Measurements from ENCODE around the gene SLC28A3. TPM values are rescaled to one million over a fixed set of nuclear protein-coding genes. Genes with fewer than 3 reads are reported as not detected.

The SLC28A3 gene
- total and polyA plus RNA-seq, 2 donors (not counting 3 experiments of a cell fraction or from before 2014, with no cell fraction given) = not detected

GRCh38 chr9:84354035-84354434 lies 13.5 kb upstream of the SLC28A3 start:
- Histone ChIP-seq H3K27ac (ENCODE audit: insufficient read depth, low read depth, low read length) (no peak overlapping the region), H3K9me3 (replicated peaks; ENCODE audit: control insufficient read depth, insufficient read depth, low read length) (no peaks in the 10 kb centered on the region), H2AFZ (ENCODE audit: low read depth, low read length) (no peak overlapping the region), H4K20me1 (replicated peaks; ENCODE audit: control insufficient read depth, extremely low read depth, insufficient read depth, low read length) (no peaks in the 10 kb centered on the region), H3K36me3 (ENCODE audit: control insufficient read depth in 2 of 2, extremely low read depth in 1 of 2, insufficient read depth in 2 of 2, low read length in 2 of 2) (no peaks in the 10 kb centered on the region), H3K9ac (replicated peaks; ENCODE audit: extremely low read depth, insufficient read depth, low read length) (no peak overlapping the region), H3K4me3 (replicated peaks in 1 of 3; ENCODE audit: insufficient read depth in 1 of 3, low read depth in 1 of 3, low read length in 3 of 3) (no peak overlapping the region), H3K79me2 (ENCODE audit: control insufficient read depth, insufficient read depth, low read length) (no peaks in the 10 kb centered on the region), H3K9me1 (replicated peaks; ENCODE audit: control insufficient read depth, extremely low read depth, insufficient read depth, low read length) (no peaks in the 10 kb centered on the region), H3K4me2 (ENCODE audit: insufficient read depth, low read length) (no peak overlapping the region), H3K27me3 (ENCODE audit: control insufficient read depth in 2 of 2, insufficient read depth in 2 of 2, low read length in 2 of 2) (no peaks in the 10 kb centered on the region), H3K4me1 (ENCODE audit: control insufficient read depth, extremely low read depth, insufficient read depth, low read length) (no peaks in the 10 kb centered on the region)
- intact Hi-C loops (cut with micrococcal nuclease) = no loop called here
- no peak for DNase-seq (ENCODE audit: low read depth, low spot score)
- TF ChIP-seq MAX (IDR thresholded peaks at IDR 0.05; ENCODE audit: insufficient read depth, insufficient read length) = no peak
- no peak for TF ChIP-seq GATA2 (IDR thresholded peaks at IDR 0.05; ENCODE audit: insufficient read depth, insufficient read length, low read depth, low read length)
- TF ChIP-seq CTCF (IDR thresholded peaks at IDR 0.05; ENCODE audit: extremely low read depth in 1 of 2, insufficient read depth in 1 of 2, low read depth in 1 of 2, low read length in 2 of 2) = no peak
- TF ChIP-seq MYC (IDR thresholded peaks at IDR 0.05; ENCODE audit: low read depth, low read length) = no peak
- TF ChIP-seq JUN (IDR thresholded peaks at IDR 0.05; ENCODE audit: borderline replicate concordance, insufficient read depth, insufficient read length, low read depth) = no peak
- no peak for TF ChIP-seq FOS (IDR thresholded peaks at IDR 0.05; ENCODE audit: borderline replicate concordance, insufficient read depth, low read length)
- no peak for TF ChIP-seq POLR2A (IDR thresholded peaks at IDR 0.05; ENCODE audit: low read depth, low read length)
- no peak for TF ChIP-seq EZH2 (IDR thresholded peaks at IDR 0.05; ENCODE audit: borderline replicate concordance, low read depth, low read length, severe bottlenecking)
- no peak for TF ChIP-seq POLR2AphosphoS5 (IDR thresholded peaks at IDR 0.05; ENCODE audit: insufficient read depth, low read depth, low read length)
- CTCF ChIA-PET = interaction anchor here (1.2 kb wide), 1 partner anchor 10 kb away, joined by 3 read pairs; no protein-coding TSS in a partner anchor
- dilution Hi-C loops (cut with MboI; ENCODE audit: extremely low pct_ligation_motif_present, low sequenced_read_pairs) = no loop called here
- FAIRE-seq = no peak
- POLR2A ChIA-PET = no interaction called here
- no TSS peak for BruUV-seq (replicated peaks)
